OCI-LY3 (cell line): ENCODE data around the gene SNX30.

Experiments used
- CTCF ChIP-seq: fragments of 200-600, 300-600 bp; sonication (generic); IDR thresholded peaks from 2 replicates; pipeline ENCODE4 v1.5.1; 2014; ENCODE audit warnings: antibody characterized with exemption, low read length, low read depth
- EZH2phosphoT487 ChIP-seq: fragments of 200-600 bp; shearing (Covaris generic); IDR thresholded peaks from 2 replicates; pipeline ENCODE4 v1.6.1; 2018; ENCODE audit warnings: antibody characterized with exemption, mixed run types, low read depth

GRCh38 chr9:112743216-112743836 lies 7.2 kb upstream of the SNX30 start:
- TF ChIP-seq CTCF (no peak; the same call in 1 of the 2 replicates), EZH2phosphoT487 (no peak)
